Vagina (tissue), 2 donors: ENCODE results near the gene CARM1. TPM values are rescaled to one million over a fixed set of nuclear protein-coding genes. Genes with fewer than 3 reads are reported as not detected.

Experiments used
- DNase-seq, 2 donors: peaks; one replicate each; pipeline ENCODE4 v3.0.0-alpha.2; 2017; ENCODE audit errors: extremely low spot score in 2 of 2
- H3K27ac ChIP-seq: fragments of 200-600 bp; sonication (generic); one replicate; pipeline ENCODE4 v1.5.1; 2019
- H3K27me3 ChIP-seq: fragments of 200-600 bp; sonication (generic); one replicate; pipeline ENCODE4 v1.5.1; 2019
- H3K36me3 ChIP-seq, 2 donors: fragments of 200-600 bp; sonication (generic); one replicate each; pipeline ENCODE4 v1.5.1; 2017 to 2019
- H3K4me1 ChIP-seq: fragments of 200-600 bp; sonication (generic); one replicate; pipeline ENCODE4 v1.5.1; 2019
- H3K4me3 ChIP-seq, 2 donors: fragments of 200-600 bp; sonication (generic); 1 replicate in 1 of 2; 2 replicates in 1 of 2; pipeline ENCODE4 v1.5.1; 2016 to 2019
- H3K9me3 ChIP-seq: fragments of 200-600 bp; sonication (generic); one replicate; pipeline ENCODE4 v1.5.1; 2019
- CTCF ChIP-seq, 3 experiments: fragments of 450-650 bp in 2 of 3; fragments of 200-600 bp in 1 of 3; sonication (generic) in 1 of 3; IDR thresholded peaks; one replicate each; pipeline ENCODE4 v1.5.1; 2017 to 2019; ENCODE audit warnings: antibody characterized with exemption in 3 of 3, mild to moderate bottlenecking in 2 of 3, moderate library complexity in 2 of 3
- POLR2A ChIP-seq, 2 donors: fragments of 450-650 bp; IDR thresholded peaks; one replicate each; pipeline ENCODE4 v1.6.1; 2017; ENCODE audit warnings: antibody characterized with exemption in 2 of 2, mild to moderate bottlenecking in 2 of 2, moderate library complexity in 2 of 2
- POLR2AphosphoS5 ChIP-seq, 2 donors: sonication (generic); formaldehyde crosslinking; IDR thresholded peaks; one replicate each; pipeline ENCODE4 v1.9.0; 2017; ENCODE audit warnings: antibody characterized with exemption in 2 of 2, mild to moderate bottlenecking in 2 of 2, low read depth in 1 of 2; ENCODE audit not compliant: insufficient read depth in 1 of 2
- intact Hi-C: fragments of 100-400 bp; cut with DNase I; formaldehyde crosslinking; loops from one replicate; pipeline ENCODE4 v1.15.1; 2023
- total RNA-seq: library from RNA; depleted of rRNA; stranded (reverse); fragments of >200 nt; gene quantifications from one replicate; pipeline ENCODE4 v1.2.3, GENCODE V29; 2016

CARM1 gene
- total RNA-seq, 1 donor from 2014 or later, result 28.2 TPM

GRCh38 chr19:10831987-10832938 is 39.1 kb upstream of the CARM1 start:
- Histone ChIP-seq H3K4me1 (peaks cover 14% of the 10 kb centered on the region), H3K4me3 (no peak overlapping the region), H3K27ac (no peak overlapping the region), H3K9me3 (no peaks in the 10 kb centered on the region), H3K27me3 (no peaks in the 10 kb centered on the region), H3K36me3 (peaks cover 0 to 13% of the 10 kb centered on the region in 2 donors)
- intact Hi-C loops, result no loop called here
- TF ChIP-seq CTCF (IDR thresholded peaks at IDR 0.05), result no peak
- no peak for TF ChIP-seq POLR2A (IDR thresholded peaks at IDR 0.05)
- no peak for TF ChIP-seq POLR2AphosphoS5 (IDR thresholded peaks at IDR 0.05; ENCODE audit: insufficient read depth in 1 of 2, low read depth in 1 of 2)
- DNase-seq, result no peak

GRCh38 chr19:10832939-10833296 is 38.4 kb upstream of the CARM1 start:
- H3K4me3 ChIP-seq, result no peak overlapping the region
- H3K36me3 ChIP-seq, result peaks cover 0 to 13% of the 10 kb centered on the region in 2 donors
- H3K27me3 ChIP-seq, result no peaks in the 10 kb centered on the region
- H3K4me1 ChIP-seq, result peaks cover 14% of the 10 kb centered on the region
- intact Hi-C loops, result no loop called here
- no peak for DNase-seq
- H3K27ac ChIP-seq, result no peak overlapping the region
- no peak for TF ChIP-seq POLR2AphosphoS5 (IDR thresholded peaks at IDR 0.05; ENCODE audit: insufficient read depth in 1 of 2, low read depth in 1 of 2)
- no peak for TF ChIP-seq POLR2A (IDR thresholded peaks at IDR 0.05)
- no peak for TF ChIP-seq CTCF (IDR thresholded peaks at IDR 0.05)
- H3K9me3 ChIP-seq, result no peaks in the 10 kb centered on the region

- Histone ChIP-seq H3K4me1 (peaks cover 14% of the 10 kb centered on the region), H3K27me3 (no peaks in the 10 kb centered on the region), H3K9me3 (no peaks in the 10 kb centered on the region), H3K27ac (peak overlapping the region; percentile 96), H3K4me3 (peak overlapping the region; percentile 65 to 72), H3K36me3 (peaks cover 0 to 13% of the 10 kb centered on the region in 2 donors)
- TF ChIP-seq POLR2AphosphoS5 (IDR thresholded peaks at IDR 0.05; ENCODE audit: insufficient read depth in 1 of 2, low read depth in 1 of 2), result no peak
- TF ChIP-seq CTCF (IDR thresholded peaks at IDR 0.05), result no peak
- no peak for TF ChIP-seq POLR2A (IDR thresholded peaks at IDR 0.05)
- intact Hi-C loops, result no loop called here
- peak in 1 of 2 donors; percentile 95 for DNase-seq
These were observed 36.1 kb upstream of the CARM1 start for GRCh38 chr19:10835089-10835753.

- H3K4me1 ChIP-seq, result peaks cover 14% of the 10 kb centered on the region
- peak within 1 kb of the TSS; percentile 65 to 72 for H3K4me3 ChIP-seq
- intact Hi-C loops, result no loop called here
- peak in 1 of 3 experiments; percentile 56 for TF ChIP-seq CTCF (IDR thresholded peaks at IDR 0.05)
- peak; percentile 46 to 93 for TF ChIP-seq POLR2AphosphoS5 (IDR thresholded peaks at IDR 0.05; ENCODE audit: insufficient read depth in 1 of 2, low read depth in 1 of 2)
- TF ChIP-seq POLR2A (IDR thresholded peaks at IDR 0.05), result no peak
- H3K27ac ChIP-seq, result peak within 1 kb of the TSS; percentile 96
- DNase-seq, result peak in 1 of 2 donors; percentile 98
- H3K27me3 ChIP-seq, result no peaks in the 10 kb centered on the region
- H3K36me3 ChIP-seq, result peaks cover 0 to 10% of the 10 kb centered on the region in 2 donors
- no peaks in the 10 kb centered on the region for H3K9me3 ChIP-seq
These were observed 35.4 kb upstream of the CARM1 start, which contains the start of gene TMED1 for GRCh38 chr19:10835754-10836478. Gene TMED1, minus strand, starts transcription at chr19:10836212. Its CDS starts 21 bp downstream, at chr19:10836191.
